NT2/D1 (cell line): ENCODE measurements around the gene DRD4.

ENCODE experiments used
- DNase-seq: peaks from one replicate; pipeline ENCODE4 v3.0.0-alpha.2; 2011; ENCODE audit warnings: low read depth, low spot score
- H3K27me3 ChIP-seq: 2 replicates; pipeline ENCODE4 v1.6.0; 2011; ENCODE audit warnings: mild to moderate bottlenecking; ENCODE audit not compliant: insufficient read length, insufficient read depth
- H3K36me3 ChIP-seq: 2 replicates; pipeline ENCODE4 v1.6.1; 2011; ENCODE audit warnings: mild to moderate bottlenecking, low read length, mixed read lengths; ENCODE audit not compliant: insufficient read depth, insufficient read length
- H3K4me1 ChIP-seq: 2 replicates; pipeline ENCODE4 v1.5.1; 2011; ENCODE audit not compliant: insufficient read depth, insufficient read length
- H3K4me3 ChIP-seq: 2 replicates; pipeline ENCODE4 v1.5.1; 2011; ENCODE audit warnings: low read depth; ENCODE audit not compliant: insufficient read length
- H3K9ac ChIP-seq: 2 replicates; pipeline ENCODE4 v1.6.0; 2011; ENCODE audit warnings: low read depth; ENCODE audit not compliant: insufficient read length
- H3K9me3 ChIP-seq: 2 replicates; pipeline ENCODE4 v1.5.1; 2011; ENCODE audit warnings: mild to moderate bottlenecking, low read length; ENCODE audit not compliant: insufficient read depth
- SUZ12 ChIP-seq: IDR thresholded peaks from 2 replicates; pipeline ENCODE4 v1.6.1; 2011; ENCODE audit not compliant: insufficient read length, insufficient read depth; ENCODE audit errors: extremely low read depth
- YY1 ChIP-seq: IDR thresholded peaks from 2 replicates; pipeline ENCODE4 v1.6.1; 2011; ENCODE audit not compliant: insufficient read length, insufficient read depth
- ZNF274 ChIP-seq: IDR thresholded peaks from 2 replicates; pipeline ENCODE4 v1.6.1; 2011; ENCODE audit warnings: mild to moderate bottlenecking, low read depth, low read length

The DRD4 gene

GRCh38 chr11:593347-593746 lies 43.7 kb upstream of the DRD4 start:
- Histone ChIP-seq H3K9ac (no peak overlapping the region), H3K4me3 (no peak overlapping the region), H3K36me3 (peaks cover 96% of the 10 kb centered on the region), H3K27me3 (no peaks in the 10 kb centered on the region), H3K4me1 (peaks cover 6% of the 10 kb centered on the region), H3K9me3 (no peaks in the 10 kb centered on the region)
- TF ChIP-seq ZNF274 (no peak), YY1 (no peak), SUZ12 (no peak)
- DNase-seq, result no peak

GRCh38 chr11:595400-595799 lies 41.7 kb upstream of the DRD4 start:
- peaks cover 92% of the 10 kb centered on the region for H3K36me3 ChIP-seq

GRCh38 chr11:596374-596773 lies 40.7 kb upstream of the DRD4 start:
- Histone ChIP-seq H3K4me3 (no peak overlapping the region), H3K9ac (no peak overlapping the region), H3K9me3 (no peaks in the 10 kb centered on the region), H3K36me3 (peaks cover 90% of the 10 kb centered on the region), H3K27me3 (no peaks in the 10 kb centered on the region), H3K4me1 (peaks cover 6% of the 10 kb centered on the region)
- no peak for DNase-seq
- TF ChIP-seq ZNF274 (no peak), SUZ12 (no peak)

More at GRCh38 chr11:595400-595799, 41.7 kb upstream of the DRD4 start:
- TF ChIP-seq SUZ12 (no peak), ZNF274 (no peak), YY1 (no peak)
- no peak for DNase-seq
- Histone ChIP-seq H3K27me3 (no peaks in the 10 kb centered on the region), H3K4me1 (peaks cover 6% of the 10 kb centered on the region), H3K4me3 (no peak overlapping the region), H3K9ac (no peak overlapping the region), H3K9me3 (no peaks in the 10 kb centered on the region)

- Histone ChIP-seq H3K27me3 (no peaks in the 10 kb centered on the region), H3K4me1 (peaks cover 6% of the 10 kb centered on the region), H3K36me3 (peaks cover 91% of the 10 kb centered on the region), H3K9me3 (no peaks in the 10 kb centered on the region), H3K4me3 (no peak overlapping the region), H3K9ac (no peak overlapping the region)
- no peak for TF ChIP-seq YY1
- no peak for TF ChIP-seq SUZ12
- no peak for TF ChIP-seq ZNF274
- DNase-seq, result no peak
Observed at GRCh38 chr11:597166-597725, 39.8 kb upstream of the DRD4 start.

- Histone ChIP-seq H3K4me1 (peaks cover 6% of the 10 kb centered on the region), H3K4me3 (no peak overlapping the region), H3K36me3 (peaks cover 90% of the 10 kb centered on the region), H3K27me3 (no peaks in the 10 kb centered on the region), H3K9me3 (no peaks in the 10 kb centered on the region), H3K9ac (no peak overlapping the region)
- no peak for TF ChIP-seq SUZ12
- TF ChIP-seq YY1, result no peak
- no peak for TF ChIP-seq ZNF274
- no peak for DNase-seq
Observed at GRCh38 chr11:598005-598680, 38.9 kb upstream of the DRD4 start.

- H3K9me3 ChIP-seq, result no peaks in the 10 kb centered on the region
- no peak overlapping the region for H3K4me3 ChIP-seq
- no peak overlapping the region for H3K9ac ChIP-seq
- peaks cover 88% of the 10 kb centered on the region for H3K36me3 ChIP-seq
- no peak for TF ChIP-seq ZNF274
- no peak for TF ChIP-seq SUZ12
- no peak for TF ChIP-seq YY1
- no peak for DNase-seq
- H3K27me3 ChIP-seq, result no peaks in the 10 kb centered on the region
- H3K4me1 ChIP-seq, result peaks cover 12% of the 10 kb centered on the region
Observed at GRCh38 chr11:601573-602245, 35.4 kb upstream of the DRD4 start.

- no peak for TF ChIP-seq YY1
- TF ChIP-seq ZNF274, result no peak
- TF ChIP-seq SUZ12, result no peak
- DNase-seq, result no peak
- H3K36me3 ChIP-seq, result peaks cover 89% of the 10 kb centered on the region
- H3K4me3 ChIP-seq, result no peak overlapping the region
- no peaks in the 10 kb centered on the region for H3K9me3 ChIP-seq
- no peaks in the 10 kb centered on the region for H3K27me3 ChIP-seq
- peaks cover 12% of the 10 kb centered on the region for H3K4me1 ChIP-seq
- H3K9ac ChIP-seq, result no peak overlapping the region
Observed at GRCh38 chr11:603154-603553, 33.9 kb upstream of the DRD4 start.
